Measurements from ENCODE around the gene CHURC1. TPM values are rescaled to one million over a fixed set of nuclear protein-coding genes. Genes with fewer than 3 reads are reported as not detected.

CHURC1 gene
- total RNA-seq, 1 donor from 2014 or later: 59.8 TPM

- DNase-seq (ENCODE audit: low spot score): no peak
- peaks cover 5% of the 10 kb centered on the region for H3K4me1 ChIP-seq
- H3K4me1 Mint-ChIP-seq: peaks cover 6% of the 10 kb centered on the region
- no peak overlapping the region for H3K27ac ChIP-seq
- H3K9ac ChIP-seq: no peak overlapping the region
- no peaks in the 10 kb centered on the region for H3K36me3 ChIP-seq
- H3K27me3 ChIP-seq: peaks cover 81% of the 10 kb centered on the region
- peaks cover 8% of the 10 kb centered on the region for H4K20me1 ChIP-seq (ENCODE audit: low read depth)
- peaks cover 11% of the 10 kb centered on the region for H3F3A ChIP-seq (ENCODE audit: low read depth)
- H2AFZ ChIP-seq (replicated peaks): no peak overlapping the region
- no peak overlapping the region for H3K4me2 ChIP-seq
- H3K79me2 ChIP-seq (ENCODE audit: low read depth): no peaks in the 10 kb centered on the region
- TF ChIP-seq EZH2phosphoT487 (IDR thresholded peaks at IDR 0.05) (no peak), EZH2 (IDR thresholded peaks at IDR 0.05) (no peak)
- TF ChIP-seq, protein P1, sequence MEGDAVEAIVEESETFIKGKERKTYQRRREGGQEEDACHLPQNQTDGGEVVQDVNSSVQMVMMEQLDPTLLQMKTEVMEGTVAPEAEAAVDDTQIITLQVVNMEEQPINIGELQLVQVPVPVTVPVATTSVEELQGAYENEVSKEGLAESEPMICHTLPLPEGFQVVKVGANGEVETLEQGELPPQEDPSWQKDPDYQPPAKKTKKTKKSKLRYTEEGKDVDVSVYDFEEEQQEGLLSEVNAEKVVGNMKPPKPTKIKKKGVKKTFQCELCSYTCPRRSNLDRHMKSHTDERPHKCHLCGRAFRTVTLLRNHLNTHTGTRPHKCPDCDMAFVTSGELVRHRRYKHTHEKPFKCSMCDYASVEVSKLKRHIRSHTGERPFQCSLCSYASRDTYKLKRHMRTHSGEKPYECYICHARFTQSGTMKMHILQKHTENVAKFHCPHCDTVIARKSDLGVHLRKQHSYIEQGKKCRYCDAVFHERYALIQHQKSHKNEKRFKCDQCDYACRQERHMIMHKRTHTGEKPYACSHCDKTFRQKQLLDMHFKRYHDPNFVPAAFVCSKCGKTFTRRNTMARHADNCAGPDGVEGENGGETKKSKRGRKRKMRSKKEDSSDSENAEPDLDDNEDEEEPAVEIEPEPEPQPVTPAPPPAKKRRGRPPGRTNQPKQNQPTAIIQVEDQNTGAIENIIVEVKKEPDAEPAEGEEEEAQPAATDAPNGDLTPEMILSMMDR (IDR thresholded peaks at IDR 0.05): no peak
- H3K27ac Mint-ChIP-seq: no peak overlapping the region
- no peak overlapping the region for H3K4me3 Mint-ChIP-seq
- H3K36me3 Mint-ChIP-seq: no peaks in the 10 kb centered on the region
- no peaks in the 10 kb centered on the region for H3K9me3 ChIP-seq (ENCODE audit: low read depth)
- H3K9me3 Mint-ChIP-seq: peaks cover under 1% of the 10 kb centered on the region
- peaks cover 45% of the 10 kb centered on the region for H3K27me3 Mint-ChIP-seq (ENCODE audit: insufficient read depth, low read depth)
- H3K4me3 ChIP-seq: no peak overlapping the region
Measured at GRCh38 chr14:64877846-64878245, 36.4 kb upstream of the CHURC1 start.

DNA sequence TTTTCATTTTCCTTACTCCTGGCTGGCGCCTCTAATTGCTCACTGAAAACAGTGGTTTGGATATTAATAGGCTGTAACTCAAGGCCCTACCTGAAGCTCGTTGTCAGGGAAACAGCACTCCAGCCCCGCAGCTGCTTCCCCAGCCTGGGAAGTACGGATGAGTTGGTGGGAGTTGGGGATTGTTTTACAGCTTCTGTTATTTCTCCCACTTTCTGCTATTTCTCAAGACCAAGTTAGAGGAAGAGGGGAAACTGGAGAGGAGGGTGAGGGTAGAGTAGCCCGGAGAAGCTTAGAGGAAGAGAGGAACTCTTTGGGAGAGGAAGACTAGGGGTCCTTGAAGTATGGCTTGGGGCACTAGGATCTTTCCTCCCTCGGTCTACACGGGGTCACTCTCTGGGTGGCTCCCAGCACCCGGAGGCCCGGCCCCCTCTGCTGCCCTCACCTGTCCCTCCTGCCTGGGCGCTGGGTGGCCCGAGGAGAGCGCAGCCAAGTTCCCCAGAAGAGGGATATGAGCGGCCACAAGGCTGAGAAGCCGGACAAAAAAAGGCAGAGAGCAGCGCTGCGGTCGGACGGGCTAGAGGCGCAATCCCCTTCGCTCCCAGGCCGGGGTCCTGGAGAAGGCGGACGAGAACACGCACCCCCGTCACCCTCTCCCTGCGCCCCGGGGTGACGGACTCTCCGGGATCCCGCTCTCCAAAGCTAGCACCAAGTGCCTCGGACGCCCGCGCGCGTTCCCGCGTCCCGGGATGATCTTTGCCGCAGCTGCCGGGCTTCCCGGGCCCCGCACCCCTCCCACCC, 35.2 kb upstream of the CHURC1 start:
- H3K4me1 Mint-ChIP-seq: peaks cover 6% of the 10 kb centered on the region
- no peak overlapping the region for H3K9ac ChIP-seq
- TF ChIP-seq EZH2 (IDR thresholded peaks at IDR 0.05) (peak; percentile 55), EZH2phosphoT487 (IDR thresholded peaks at IDR 0.05) (peak; percentile 41)
- TF ChIP-seq, protein P1 (IDR thresholded peaks at IDR 0.05): no peak
- H3K27me3 Mint-ChIP-seq (ENCODE audit: insufficient read depth, low read depth): peaks cover 42% of the 10 kb centered on the region
- peaks cover 93% of the 10 kb centered on the region for H3K27me3 ChIP-seq
- H3K4me1 ChIP-seq: peaks cover 5% of the 10 kb centered on the region
- H3K9me3 ChIP-seq (ENCODE audit: low read depth): no peaks in the 10 kb centered on the region
- no peaks in the 10 kb centered on the region for H3K36me3 ChIP-seq
- peaks cover 11% of the 10 kb centered on the region for H3F3A ChIP-seq (ENCODE audit: low read depth)
- H2AFZ ChIP-seq (replicated peaks): peak overlapping the region; percentile 80
- peaks cover 8% of the 10 kb centered on the region for H4K20me1 ChIP-seq (ENCODE audit: low read depth)
- H3K36me3 Mint-ChIP-seq: no peaks in the 10 kb centered on the region
- peak; percentile 37 for DNase-seq (ENCODE audit: low spot score)
- peak overlapping the region; percentile 98 for H3K4me2 ChIP-seq
- H3K79me2 ChIP-seq (ENCODE audit: low read depth): no peaks in the 10 kb centered on the region
- H3K27ac ChIP-seq: no peak overlapping the region
- peak overlapping the region; percentile 81 for H3K4me3 Mint-ChIP-seq
- no peak overlapping the region for H3K27ac Mint-ChIP-seq
- H3K4me3 ChIP-seq: peak overlapping the region; percentile 78
- no peaks in the 10 kb centered on the region for H3K9me3 Mint-ChIP-seq

DNA sequence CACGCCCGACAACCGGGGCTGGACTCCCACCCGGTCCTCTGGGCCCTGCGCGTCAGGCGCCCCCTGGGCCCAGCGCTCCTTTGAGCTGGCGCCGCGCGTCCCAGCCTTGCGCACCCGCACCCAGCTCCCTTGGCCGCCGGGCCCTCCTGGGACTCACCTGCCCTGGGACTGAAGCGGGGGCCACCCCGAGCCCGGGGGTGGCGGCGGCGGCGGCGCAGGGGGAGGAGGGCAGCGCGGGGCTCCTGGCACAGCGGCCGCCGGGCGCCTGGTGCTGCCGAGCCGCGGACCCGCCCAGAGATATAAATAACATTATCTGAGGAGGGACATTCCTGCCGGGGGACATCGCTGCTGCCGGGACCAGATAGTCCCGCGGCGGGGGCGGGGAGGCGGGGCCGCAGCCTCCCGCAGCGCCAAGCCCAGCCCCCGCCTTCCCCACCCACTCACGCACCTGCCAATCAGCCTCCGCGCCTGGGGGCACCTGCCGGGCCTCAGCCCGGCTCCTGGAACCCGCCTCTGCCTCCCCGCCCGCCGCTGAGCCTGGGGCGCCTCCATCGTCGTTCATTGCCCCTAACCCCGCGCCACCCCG, 34.5 kb upstream of the CHURC1 start, which contains the start of gene SPTB:
SPTB (minus strand) TSS at position 273 of the 586 bp plus-strand sequence. CDS start 56,813 bp downstream, outside the sequence.
- DNase-seq (ENCODE audit: low spot score): peak; percentile 73
- H3K4me1 ChIP-seq: peaks cover 5% of the 10 kb centered on the region
- peak; percentile 13 for TF ChIP-seq EZH2phosphoT487 (IDR thresholded peaks at IDR 0.05)
- TF ChIP-seq EZH2 (IDR thresholded peaks at IDR 0.05): no peak
- TF ChIP-seq, protein P1 (IDR thresholded peaks at IDR 0.05): no peak
- H2AFZ ChIP-seq (replicated peaks): peak within 1 kb of the TSS; percentile 80
- no peak within 1 kb of the TSS for H3K9ac ChIP-seq
- Mint-ChIP-seq H3K27ac (no peak within 1 kb of the TSS), H3K36me3 (no peaks in the 10 kb centered on the region), H3K4me1 (peaks cover 6% of the 10 kb centered on the region), H3K9me3 (no peaks in the 10 kb centered on the region), H3K4me3 (peak within 1 kb of the TSS; percentile 86), H3K27me3 (ENCODE audit: insufficient read depth, low read depth) (peaks cover 42% of the 10 kb centered on the region)
- H3K27me3 ChIP-seq: peaks cover 100% of the 10 kb centered on the region
- H3K4me2 ChIP-seq: peak within 1 kb of the TSS; percentile 98
- peaks cover 11% of the 10 kb centered on the region for H3F3A ChIP-seq (ENCODE audit: low read depth)
- H3K36me3 ChIP-seq: no peaks in the 10 kb centered on the region
- no peaks in the 10 kb centered on the region for H3K9me3 ChIP-seq (ENCODE audit: low read depth)
- no peaks in the 10 kb centered on the region for H3K79me2 ChIP-seq (ENCODE audit: low read depth)
- no peak within 1 kb of the TSS for H3K27ac ChIP-seq
- peak within 1 kb of the TSS; percentile 78 for H3K4me3 ChIP-seq
- peaks cover 8% of the 10 kb centered on the region for H4K20me1 ChIP-seq (ENCODE audit: low read depth)

Measured in neural progenitor cell (in vitro differentiated cells).